Activated CD8-positive, alpha-beta T cell treated with anti-CD3 and anti-CD28 coated beads for 36 hours (primary cell): ENCODE data around the gene TSPAN1. TPM values are rescaled to one million over a fixed set of nuclear protein-coding genes. Genes with fewer than 3 reads are reported as not detected.
A peak's percentile ranks its signal among the peaks of the same experiment; 100 is the strongest.

ENCODE experiments used
- ATAC-seq: fragments of 200-7000 bp; cut with Tn5 transposase; one replicate; pipeline ENCODE4 v1.10.0; 2021; ENCODE audit warnings: mild to moderate bottlenecking, moderate library complexity
- CTCF ChIA-PET: fragments of 350-600 bp; sonication (Branson Sonifier 250); formaldehyde crosslinking; loops from one replicate; lab custom pipeline; 2021; ENCODE audit warnings: antibody characterized with exemption; lab: Charles Lee
- POLR2A ChIA-PET: fragments of 350-600 bp; sonication (Branson Sonifier 250); formaldehyde crosslinking; loops from one replicate; lab custom pipeline; 2021; ENCODE audit warnings: antibody characterized with exemption; lab: Charles Lee
- DNase-seq: peaks from one replicate; pipeline ENCODE4 v3.0.0-alpha.2; 2020
- H3K27ac Mint-ChIP-seq: one replicate; pipeline ENCODE4 v1.8.0; 2021; ENCODE audit warnings: mild to moderate bottlenecking, mixed read lengths
- H3K27me3 Mint-ChIP-seq: one replicate; pipeline ENCODE4 v1.8.0; 2021; ENCODE audit warnings: mixed read lengths
- H3K36me3 Mint-ChIP-seq: one replicate; pipeline ENCODE4 v1.8.0; 2021; ENCODE audit warnings: low read depth, mixed read lengths
- H3K4me1 Mint-ChIP-seq: one replicate; pipeline ENCODE4 v1.8.0; 2021; ENCODE audit warnings: low read depth, mixed read lengths
- H3K4me3 Mint-ChIP-seq: one replicate; pipeline ENCODE4 v1.8.0; 2021; ENCODE audit warnings: mild to moderate bottlenecking, moderate library complexity, mixed read lengths
- H3K9me3 Mint-ChIP-seq: one replicate; pipeline ENCODE4 v1.8.0; 2021; ENCODE audit warnings: mixed read lengths
- intact Hi-C: fragments of 100-400 bp; cut with micrococcal nuclease; formaldehyde crosslinking; loops from one replicate; pipeline ENCODE4 v1.10.0; 2022
- total RNA-seq, 2 experiments: library from RNA; stranded (reverse); gene quantifications; one replicate each; pipeline ENCODE4 v1.2.3, GENCODE V29; 2021
- TF ChIP-seq, protein P1 (sequence below): fragments of 200-600 bp; IDR thresholded peaks from one replicate; pipeline ENCODE4 v1.8.0; 2022; ENCODE audit warnings: antibody characterized with exemption, mild to moderate bottlenecking

The TSPAN1 gene
- total RNA-seq, 2 experiments from 2014 or later: not detected

DNA sequence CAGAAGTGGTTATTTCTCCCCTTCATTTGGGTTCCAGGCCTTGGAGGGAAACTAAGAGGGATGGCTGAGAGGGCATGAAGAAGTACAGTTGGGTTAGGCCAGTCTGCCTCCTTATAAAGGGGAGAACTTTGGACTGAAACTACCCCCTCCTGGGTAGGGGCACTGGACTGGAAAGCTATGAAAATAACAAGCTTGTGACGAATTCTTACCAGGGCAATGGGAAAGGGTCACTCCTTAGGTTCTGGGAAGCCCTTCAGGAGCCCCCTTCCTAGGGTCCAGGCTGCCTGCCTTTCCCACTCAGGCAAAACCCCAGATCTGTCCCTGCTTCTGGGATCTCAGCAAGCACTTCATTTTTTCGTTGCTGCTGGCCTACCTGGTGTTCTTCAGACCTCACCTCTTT, 11.2 kb downstream of the TSPAN1 start:
- intact Hi-C loops: no loop called here
- CTCF ChIA-PET: interaction anchor here (8.9 kb wide), 1 partner anchor 37 kb away, joined by 54 read pairs; no protein-coding TSS in a partner anchor
- H3K27ac Mint-ChIP-seq: peak overlapping the region; percentile 91

DNA sequence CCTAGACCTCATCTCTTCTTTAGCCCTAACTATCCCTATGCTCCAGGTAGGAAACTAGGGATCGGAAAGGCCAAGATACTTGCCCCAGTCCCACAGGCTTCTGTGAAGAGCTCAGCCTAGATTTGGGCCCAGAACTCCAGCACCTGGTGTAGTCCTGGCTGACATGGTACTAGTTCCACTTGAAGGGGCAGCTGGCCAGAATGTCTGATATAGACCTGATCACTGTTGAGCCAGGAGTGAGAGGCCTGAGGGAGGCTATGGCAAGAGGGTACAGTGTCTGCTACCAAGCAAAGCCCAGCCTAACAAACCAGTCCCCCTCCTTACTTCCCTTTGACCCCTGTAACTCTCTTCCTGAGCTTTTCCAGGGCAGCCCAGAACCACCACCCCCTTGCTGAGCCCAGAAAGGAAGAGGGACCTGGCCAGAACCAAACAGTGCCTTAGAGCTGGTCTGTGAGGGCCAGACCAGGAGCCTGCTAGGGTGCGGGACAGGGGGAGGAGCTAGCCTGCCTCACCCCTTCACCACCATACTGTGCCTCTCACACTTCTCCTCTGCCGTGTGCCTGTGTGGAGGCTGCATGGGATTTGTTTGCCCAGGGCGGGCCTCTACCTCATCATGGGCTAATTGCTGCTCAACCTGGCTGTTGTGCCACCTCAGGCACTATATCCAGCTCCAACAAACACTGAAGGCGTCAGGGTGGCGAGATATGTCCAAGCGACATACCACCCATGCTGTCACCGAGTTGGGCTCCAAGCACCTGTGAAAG, 12.4 kb downstream of the TSPAN1 start:
- intact Hi-C loops: no loop called here
- H3K36me3 Mint-ChIP-seq: peaks cover 7% of the 10 kb centered on the region
- no peak for DNase-seq
- H3K27me3 Mint-ChIP-seq: no peaks in the 10 kb centered on the region
- ChIA-PET POLR2A (interaction anchor here (1.0 to 1.9 kb wide), 3 partner anchors 10 to 15 kb away, joined by 3 to 8 read pairs (median 3); no protein-coding TSS in a partner anchor), CTCF (interaction anchor here (1.2 to 8.9 kb wide), 2 partner anchors 35 to 151 kb away, joined by 3 to 54 read pairs; no protein-coding TSS in a partner anchor)
- H3K27ac Mint-ChIP-seq: no peak overlapping the region
- H3K4me3 Mint-ChIP-seq: no peak overlapping the region
- H3K4me1 Mint-ChIP-seq: peaks cover 22% of the 10 kb centered on the region
- no peaks in the 10 kb centered on the region for H3K9me3 Mint-ChIP-seq
- ATAC-seq: no peak
- TF ChIP-seq, protein P1, sequence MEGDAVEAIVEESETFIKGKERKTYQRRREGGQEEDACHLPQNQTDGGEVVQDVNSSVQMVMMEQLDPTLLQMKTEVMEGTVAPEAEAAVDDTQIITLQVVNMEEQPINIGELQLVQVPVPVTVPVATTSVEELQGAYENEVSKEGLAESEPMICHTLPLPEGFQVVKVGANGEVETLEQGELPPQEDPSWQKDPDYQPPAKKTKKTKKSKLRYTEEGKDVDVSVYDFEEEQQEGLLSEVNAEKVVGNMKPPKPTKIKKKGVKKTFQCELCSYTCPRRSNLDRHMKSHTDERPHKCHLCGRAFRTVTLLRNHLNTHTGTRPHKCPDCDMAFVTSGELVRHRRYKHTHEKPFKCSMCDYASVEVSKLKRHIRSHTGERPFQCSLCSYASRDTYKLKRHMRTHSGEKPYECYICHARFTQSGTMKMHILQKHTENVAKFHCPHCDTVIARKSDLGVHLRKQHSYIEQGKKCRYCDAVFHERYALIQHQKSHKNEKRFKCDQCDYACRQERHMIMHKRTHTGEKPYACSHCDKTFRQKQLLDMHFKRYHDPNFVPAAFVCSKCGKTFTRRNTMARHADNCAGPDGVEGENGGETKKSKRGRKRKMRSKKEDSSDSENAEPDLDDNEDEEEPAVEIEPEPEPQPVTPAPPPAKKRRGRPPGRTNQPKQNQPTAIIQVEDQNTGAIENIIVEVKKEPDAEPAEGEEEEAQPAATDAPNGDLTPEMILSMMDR: no peak

More for the DNA sequence above, 11.2 kb downstream of the TSPAN1 start:
- no peaks in the 10 kb centered on the region for H3K27me3 Mint-ChIP-seq
- H3K4me1 Mint-ChIP-seq: peaks cover 22% of the 10 kb centered on the region
- ATAC-seq (no peak), DNase-seq (no peak)
- TF ChIP-seq, protein P1: no peak
- POLR2A ChIA-PET: interaction anchor here (1.9 kb wide), 1 partner anchor 11 kb away, joined by 8 read pairs; no protein-coding TSS in a partner anchor
- H3K36me3 Mint-ChIP-seq: peaks cover 7% of the 10 kb centered on the region
- no peaks in the 10 kb centered on the region for H3K9me3 Mint-ChIP-seq
- no peak overlapping the region for H3K4me3 Mint-ChIP-seq

DNA sequence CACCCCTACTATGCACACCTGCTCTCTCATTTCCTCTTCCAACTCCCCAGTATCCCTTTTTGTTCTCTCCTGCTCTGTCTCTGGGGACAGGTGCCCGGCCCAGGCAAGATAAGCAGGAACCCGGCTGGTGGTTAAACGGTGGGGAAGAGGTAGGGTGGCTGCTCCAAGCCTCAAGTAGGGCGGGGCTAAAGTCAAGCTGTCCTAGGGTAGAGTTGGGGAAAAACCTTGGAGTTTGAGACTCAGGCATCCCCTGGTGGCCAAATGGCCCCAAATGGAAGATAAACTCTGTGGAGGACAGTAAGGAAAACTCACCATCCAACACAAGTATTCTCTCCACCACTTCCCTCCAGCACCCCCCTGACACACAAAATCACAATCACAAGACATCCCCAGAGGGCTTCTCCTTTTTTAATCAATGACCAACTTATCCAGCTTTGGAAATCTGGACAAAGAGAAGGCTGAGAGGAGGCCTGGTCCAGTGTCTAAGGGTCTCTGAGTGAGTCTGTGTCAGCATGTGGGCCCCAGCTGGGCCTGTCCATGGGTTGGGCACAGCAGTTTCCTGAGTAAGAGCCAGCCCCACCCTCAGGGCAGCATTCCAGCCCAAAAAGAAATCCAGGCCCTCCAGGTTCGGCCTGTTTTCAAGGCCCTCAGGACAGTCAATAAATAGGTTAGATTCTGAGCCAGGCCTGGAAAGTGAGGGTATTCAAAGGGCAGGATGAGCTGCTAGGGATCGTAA, 13.6 kb downstream of the TSPAN1 start:
- H3K9me3 Mint-ChIP-seq: no peaks in the 10 kb centered on the region
- CTCF ChIA-PET: interaction anchor here (1.2 kb wide), 1 partner anchor 152 kb away, joined by 3 read pairs; no protein-coding TSS in a partner anchor
- no peaks in the 10 kb centered on the region for H3K27me3 Mint-ChIP-seq
- intact Hi-C loops: no loop called here
- H3K4me3 Mint-ChIP-seq: no peak overlapping the region
- peaks cover 22% of the 10 kb centered on the region for H3K4me1 Mint-ChIP-seq
- DNase-seq: no peak
- POLR2A ChIA-PET: interaction anchor here (1.0 kb wide), 1 partner anchor 14 kb away, joined by 3 read pairs; no protein-coding TSS in a partner anchor
- peaks cover 9% of the 10 kb centered on the region for H3K36me3 Mint-ChIP-seq
- TF ChIP-seq, protein P1: no peak
- H3K27ac Mint-ChIP-seq: no peak overlapping the region
- ATAC-seq: no peak

DNA sequence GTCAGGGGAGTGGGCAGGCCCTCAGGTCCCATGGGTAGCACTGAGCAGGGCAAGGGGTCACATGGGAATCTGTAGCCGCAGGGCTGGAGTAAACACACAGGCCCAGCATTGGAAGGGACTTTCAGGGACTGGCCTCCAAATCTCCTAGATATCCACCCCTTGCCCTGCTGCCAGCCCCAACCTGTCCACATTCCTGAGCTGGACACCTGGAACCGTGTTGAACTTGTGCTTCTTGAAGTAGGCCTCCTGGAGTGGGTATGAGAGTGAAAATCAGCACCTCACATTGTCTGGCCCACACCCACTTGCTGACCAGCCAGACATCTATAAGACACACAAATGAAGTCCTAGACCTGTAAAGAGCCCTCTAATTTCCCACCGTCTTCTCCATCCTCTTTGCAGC, 15.7 kb downstream of the TSPAN1 start:
- H3K27me3 Mint-ChIP-seq: no peaks in the 10 kb centered on the region
- H3K27ac Mint-ChIP-seq: no peak overlapping the region
- no peak overlapping the region for H3K4me3 Mint-ChIP-seq
- peaks cover 9% of the 10 kb centered on the region for H3K36me3 Mint-ChIP-seq
- POLR2A ChIA-PET: interaction anchor here (0.9 kb wide), 1 partner anchor 53 kb away, joined by 3 read pairs; no protein-coding TSS in a partner anchor
- CTCF ChIA-PET: interaction anchor here (1.1 to 2.0 kb wide), 2 partner anchors 8 to 33 kb away, joined by 3 to 7 read pairs; no protein-coding TSS in a partner anchor
- ATAC-seq (no peak), DNase-seq (no peak)
- no peaks in the 10 kb centered on the region for H3K9me3 Mint-ChIP-seq
- H3K4me1 Mint-ChIP-seq: peaks cover 4% of the 10 kb centered on the region
- intact Hi-C loops: no loop called here
- TF ChIP-seq, protein P1: no peak
